Activated CD8-positive, alpha-beta T cell treated with anti-CD3 and anti-CD28 coated beads, Interleukin-2, amount 10 ng/mL, durations not matched to agents 7 days and 5 days (primary cell): ENCODE measurements around the gene C17orf113. TPM values are rescaled to one million over a fixed set of nuclear protein-coding genes. Genes with fewer than 3 reads are reported as not detected.

Experiments used
- ATAC-seq: fragments of 150-1000 bp; cut with Tn5 transposase; one replicate; pipeline ENCODE4 v1.10.0; 2021; ENCODE audit warnings: moderate library complexity
- CTCF ChIA-PET: fragments of 350-600 bp; sonication (Branson Sonifier 250); formaldehyde crosslinking; loops from one replicate; lab custom pipeline; 2021; ENCODE audit warnings: antibody characterized with exemption; lab: Charles Lee
- POLR2A ChIA-PET: fragments of 350-600 bp; sonication (Branson Sonifier 250); formaldehyde crosslinking; loops from one replicate; lab custom pipeline; 2021; ENCODE audit warnings: antibody characterized with exemption; lab: Charles Lee
- DNase-seq: peaks from one replicate; pipeline ENCODE4 v3.0.0-alpha.2; 2020
- H3K27ac Mint-ChIP-seq: one replicate; pipeline ENCODE4 v1.8.0; 2021; ENCODE audit warnings: mild to moderate bottlenecking, mixed read lengths
- H3K27me3 Mint-ChIP-seq: one replicate; pipeline ENCODE4 v1.8.0; 2021; ENCODE audit warnings: low read depth, mixed read lengths
- H3K36me3 Mint-ChIP-seq: one replicate; pipeline ENCODE4 v1.8.0; 2021; ENCODE audit warnings: low read depth, mixed read lengths
- H3K4me1 Mint-ChIP-seq: one replicate; pipeline ENCODE4 v1.8.0; 2021; ENCODE audit warnings: low read depth, mixed read lengths
- H3K4me3 Mint-ChIP-seq: one replicate; pipeline ENCODE4 v1.8.0; 2021; ENCODE audit warnings: mild to moderate bottlenecking, mixed read lengths
- H3K9me3 Mint-ChIP-seq: one replicate; pipeline ENCODE4 v1.8.0; 2022; ENCODE audit warnings: mixed read lengths; ENCODE audit not compliant: insufficient read depth
- total RNA-seq, 2 experiments: library from RNA; stranded (reverse); gene quantifications; one replicate each; pipeline ENCODE4 v1.2.3, GENCODE V29; 2021

The C17orf113 gene
- total RNA-seq, 2 experiments from 2014 or later: 0.16 to 0.24 TPM

DNA sequence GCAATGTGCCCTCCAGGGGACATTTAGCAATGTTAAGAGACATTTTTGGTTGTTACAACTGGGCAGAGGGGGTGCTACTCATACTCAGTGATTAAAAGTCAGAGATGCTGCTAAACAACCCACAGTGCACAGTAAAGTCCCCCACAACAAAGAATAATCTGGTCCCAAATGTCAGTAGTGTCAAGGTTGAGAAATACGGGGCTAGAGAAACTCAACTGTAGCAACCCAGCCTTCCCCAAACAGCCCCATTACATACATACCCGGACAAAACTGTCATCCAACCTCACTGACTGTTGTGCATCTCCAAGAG, 53.6 kb downstream of the C17orf113 start:
- H3K9me3 Mint-ChIP-seq: no peaks in the 10 kb centered on the region
- ChIA-PET POLR2A (no interaction called here), CTCF (interaction anchor here (1.6 kb wide), 2 partner anchors 21 to 23 kb away, joined by 4 to 5 read pairs; partner anchors contain the start of gene NKIRAS2)
- no peaks in the 10 kb centered on the region for H3K27me3 Mint-ChIP-seq
- peaks cover 3% of the 10 kb centered on the region for H3K4me1 Mint-ChIP-seq
- no peak overlapping the region for H3K27ac Mint-ChIP-seq
- H3K36me3 Mint-ChIP-seq: peaks cover 64% of the 10 kb centered on the region
- DNase-seq (no peak), ATAC-seq (no peak)
- H3K4me3 Mint-ChIP-seq: no peak overlapping the region

DNA sequence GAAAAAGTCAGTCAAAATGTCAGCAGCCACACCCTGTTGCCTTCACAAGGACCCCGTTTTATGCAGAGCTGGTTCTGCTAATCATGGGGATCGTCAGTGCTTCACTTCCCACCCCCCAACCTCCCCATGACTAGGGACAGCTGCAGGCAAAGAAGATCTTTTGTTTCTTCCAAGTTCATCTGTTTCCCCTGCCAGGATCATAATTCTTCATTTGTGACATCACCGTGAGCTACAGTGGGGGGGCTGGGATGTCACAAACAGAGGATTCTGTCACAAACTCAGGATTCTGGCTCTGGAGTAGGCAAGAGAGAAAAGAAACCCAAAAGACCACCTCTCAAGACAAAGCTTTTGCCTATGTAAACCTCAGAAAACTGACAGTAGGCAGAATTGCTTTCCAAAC, 57.8 kb downstream of the C17orf113 start:
- Mint-ChIP-seq H3K9me3 (no peaks in the 10 kb centered on the region), H3K36me3 (peaks cover 69% of the 10 kb centered on the region), H3K27ac (no peak overlapping the region), H3K4me3 (no peak overlapping the region), H3K4me1 (peaks cover 3% of the 10 kb centered on the region), H3K27me3 (no peaks in the 10 kb centered on the region)
- POLR2A ChIA-PET: no interaction called here
- ATAC-seq: no peak
- CTCF ChIA-PET: interaction anchor here (1.1 kb wide), 2 partner anchors 11 to 30 kb away, joined by 3 to 4 read pairs; no protein-coding TSS in a partner anchor
- no peak for DNase-seq

DNA sequence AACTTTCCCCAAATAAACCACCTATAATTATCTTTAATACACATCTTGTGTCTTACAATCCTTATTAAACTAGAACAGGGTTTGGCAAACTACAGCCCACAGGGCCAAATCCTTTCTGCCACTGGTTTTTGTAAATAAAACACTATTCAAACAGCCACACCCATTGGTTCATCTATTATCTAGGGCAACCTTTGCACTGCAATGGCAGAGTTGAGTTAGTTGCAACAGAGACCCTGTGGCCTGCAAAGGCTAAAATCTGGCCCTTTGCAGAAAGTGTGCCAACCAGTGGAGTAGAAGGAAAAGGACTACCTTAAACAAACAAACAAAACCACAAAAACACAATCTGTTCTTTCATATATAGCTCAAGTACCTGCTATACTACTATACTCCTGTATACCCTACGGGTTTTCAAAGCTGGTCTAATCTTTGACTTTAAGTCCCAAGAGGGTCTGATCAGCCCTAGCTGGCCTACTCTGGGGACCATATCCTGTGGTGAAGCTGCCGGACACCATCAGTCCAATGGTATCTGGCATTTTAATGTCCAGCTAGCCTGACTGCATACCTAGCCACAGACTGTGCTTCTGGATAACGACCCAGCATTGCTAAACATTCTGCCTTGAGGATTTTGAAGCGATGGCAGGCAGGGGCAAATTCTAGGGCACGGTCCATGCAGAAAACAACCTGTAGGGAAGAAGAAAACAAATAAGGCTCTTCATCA, 60.5 kb downstream of the C17orf113 start:
- Mint-ChIP-seq H3K27ac (no peak overlapping the region), H3K4me1 (no peaks in the 10 kb centered on the region), H3K27me3 (no peaks in the 10 kb centered on the region), H3K4me3 (no peak overlapping the region), H3K36me3 (peaks cover 65% of the 10 kb centered on the region), H3K9me3 (no peaks in the 10 kb centered on the region)
- DNase-seq (no peak), ATAC-seq (no peak)
- ChIA-PET POLR2A (interaction anchor here (1.2 kb wide), 1 partner anchor 27 kb away, joined by 4 read pairs; the partner anchor contains the start of gene DNAJC7), CTCF (interaction anchor here (1.0 to 2.7 kb wide), 3 partner anchors 23 to 30 kb away, joined by 3 to 10 read pairs (median 3); partner anchors contain the start of gene NKIRAS2)

DNA sequence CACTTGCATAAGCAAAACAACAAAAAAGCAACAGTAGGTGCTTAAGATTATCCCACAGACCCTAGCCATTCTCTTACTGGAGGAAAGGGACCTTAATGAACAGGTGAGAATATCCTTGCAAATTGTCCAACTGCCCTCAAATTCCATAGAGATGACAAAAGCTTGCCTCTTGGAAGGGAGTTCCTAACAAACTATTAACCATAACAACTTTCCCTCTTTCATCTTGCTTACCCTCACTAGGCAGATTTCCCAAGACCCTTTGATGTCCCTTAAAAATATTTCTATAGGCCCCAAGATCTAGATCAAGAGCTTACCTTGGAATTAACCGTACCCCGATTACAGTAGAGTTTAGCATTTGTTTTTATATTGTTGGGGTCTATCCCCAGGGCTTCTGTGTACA, 62.0 kb downstream of the C17orf113 start:
- no peaks in the 10 kb centered on the region for H3K27me3 Mint-ChIP-seq
- DNase-seq: no peak
- no peaks in the 10 kb centered on the region for H3K4me1 Mint-ChIP-seq
- no peaks in the 10 kb centered on the region for H3K9me3 Mint-ChIP-seq
- H3K4me3 Mint-ChIP-seq: no peak overlapping the region
- H3K36me3 Mint-ChIP-seq: peaks cover 68% of the 10 kb centered on the region
- POLR2A ChIA-PET: interaction anchor here (1.2 to 2.3 kb wide), 2 partner anchors 9 to 21 kb away, joined by 3 to 8 read pairs; partner anchors contain the start of gene CNP
- ATAC-seq: no peak
- CTCF ChIA-PET: interaction anchor here (1.4 to 2.7 kb wide), 3 partner anchors 26 to 127 kb away, joined by 3 to 10 read pairs (median 3); partner anchors contain the start of gene NKIRAS2
- H3K27ac Mint-ChIP-seq: no peak overlapping the region

Other genes starting within 250 kb of the C17orf113 start
- gene P3H4, start 238.7 kb downstream of the C17orf113 start, total RNA-seq: 1 to 10 TPM; 2.7 to 3.5 TPM
- not detected for gene FKBP10, start 237.6 kb downstream of the C17orf113 start, total RNA-seq
- 10 to 100 TPM; 15.7 to 17.8 TPM for gene NT5C3B, start 214.4 kb downstream of the C17orf113 start, total RNA-seq
- not detected for gene KLHL10, start 212.8 kb downstream of the C17orf113 start, total RNA-seq
- 10 to 100 TPM; 12.3 to 13.2 TPM for gene KLHL11, start 185.2 kb downstream of the C17orf113 start, total RNA-seq
- 100 to 1,000 TPM; 177 to 185 TPM for gene ACLY, start 131.7 kb downstream of the C17orf113 start, total RNA-seq
- under 1 TPM; 0.89 to 0.97 TPM for gene ODAD4, start 120.0 kb downstream of the C17orf113 start, total RNA-seq
- gene CNP, start 83.8 kb downstream of the C17orf113 start, total RNA-seq: 10 to 100 TPM; 93.4 to 94.6 TPM
- 10 to 100 TPM; 86.1 to 99.8 TPM for gene DNAJC7, start 33.2 kb downstream of the C17orf113 start, total RNA-seq
- 10 to 100 TPM; 25.7 to 26.2 TPM for gene NKIRAS2, start 30.5 kb downstream of the C17orf113 start, total RNA-seq
- under 1 TPM; 0.23 to 0.47 TPM for gene ZNF385C, start 47.9 kb upstream of the C17orf113 start, total RNA-seq
- gene DHX58, start 62.1 kb upstream of the C17orf113 start, total RNA-seq: 10 to 100 TPM; 71.9 to 72.9 TPM
- gene KAT2A, start 70.8 kb upstream of the C17orf113 start, total RNA-seq: 10 to 100 TPM; 45.2 to 46.8 TPM
- gene HSPB9, start 72.2 kb upstream of the C17orf113 start, total RNA-seq: under 1 TPM; 0.16 to 0.29 TPM
- 100 to 1,000 TPM; 102 to 107 TPM for gene RAB5C, start 104.4 kb upstream of the C17orf113 start, total RNA-seq
- gene KCNH4, start 130.5 kb upstream of the C17orf113 start, total RNA-seq: under 1 TPM; 0.05 to 0.13 TPM
- gene HCRT, start 134.9 kb upstream of the C17orf113 start, total RNA-seq: not detected
- 10 to 100 TPM; 16.6 to 17.2 TPM for gene GHDC, start 143.9 kb upstream of the C17orf113 start, total RNA-seq
- 10 to 100 TPM; 92.7 to 94.4 TPM for gene STAT5B, start 225.8 kb upstream of the C17orf113 start, total RNA-seq
- 100 to 1,000 TPM; 117 to 119 TPM for gene STAT5A, start 237.9 kb upstream of the C17orf113 start, total RNA-seq